Ovary (tissue), 3 donors: ENCODE results near the gene TSPAN3.

Experiments used
- CTCF ChIP-seq, 3 donors: fragments of 450-650 bp in 2 of 3; fragments of 200-600 bp in 1 of 3; IDR thresholded peaks; one replicate each; pipeline versions ENCODE4 v1.5.1 to v1.8.0; 2016 to 2022; ENCODE audit warnings: antibody characterized with exemption in 3 of 3, mild to moderate bottlenecking in 1 of 3
- EP300 ChIP-seq: sonication (generic); formaldehyde crosslinking; IDR thresholded peaks from one replicate; pipeline ENCODE4 v1.6.1; 2017; ENCODE audit warnings: antibody characterized with exemption
- donor health status: DM: no; HTN: no; CAD: no.

- TF ChIP-seq CTCF (IDR thresholded peaks at IDR 0.05) (no peak), EP300 (no peak)
These were observed 61.7 kb downstream of the TSPAN3 start for GRCh38 chr15:77009176-77009575.
